Skeletal muscle tissue (tissue), 4 donors: Measurements from ENCODE around the gene PROX1. TPM values are rescaled to one million over a fixed set of nuclear protein-coding genes. Genes with fewer than 3 reads are reported as not detected.

Experiments used
- H3K27ac ChIP-seq: one replicate; pipeline ENCODE4 v1.7.0; 2013; ENCODE audit warnings: mild to moderate bottlenecking, low read depth, low read length, inconsistent platforms
- H3K27me3 ChIP-seq, 3 donors: one replicate each; pipeline ENCODE4 v1.7.0; 2013; ENCODE audit warnings: low read length in 3 of 3; ENCODE audit not compliant: control insufficient read depth in 3 of 3, insufficient read depth in 3 of 3
- H3K36me3 ChIP-seq, 3 donors: one replicate each; pipeline ENCODE4 v1.7.0; 2013; ENCODE audit warnings: low read length in 3 of 3; ENCODE audit not compliant: control insufficient read depth in 3 of 3, insufficient read depth in 3 of 3
- H3K4me1 ChIP-seq, 3 donors: one replicate each; pipeline ENCODE4 v1.7.0; 2013; ENCODE audit warnings: low read length in 3 of 3, mild to moderate bottlenecking in 3 of 3; ENCODE audit not compliant: control insufficient read depth in 3 of 3, insufficient read depth in 3 of 3
- H3K4me3 ChIP-seq, 3 donors: one replicate each; pipeline ENCODE4 v1.7.0; 2013; ENCODE audit warnings: low read length in 3 of 3
- H3K9ac ChIP-seq, 3 donors: one replicate each; pipeline ENCODE4 v1.7.0; 2013; ENCODE audit warnings: low read length in 3 of 3, mild to moderate bottlenecking in 3 of 3, moderate library complexity in 2 of 3, low read depth in 1 of 3
- H3K9me3 ChIP-seq, 3 donors: one replicate each; pipeline ENCODE4 v1.7.0; 2013; ENCODE audit warnings: low read length in 3 of 3; ENCODE audit not compliant: control insufficient read depth in 3 of 3
- total RNA-seq: library from RNA; depleted of rRNA; stranded (reverse); fragments of >200 nt; gene quantifications from one replicate; pipeline ENCODE4 v1.2.3, GENCODE V29; 2014
- donor health status: Osteomylitis.

The PROX1 gene
- total RNA-seq, 1 donor from 2014 or later, result 6.3 TPM

DNA sequence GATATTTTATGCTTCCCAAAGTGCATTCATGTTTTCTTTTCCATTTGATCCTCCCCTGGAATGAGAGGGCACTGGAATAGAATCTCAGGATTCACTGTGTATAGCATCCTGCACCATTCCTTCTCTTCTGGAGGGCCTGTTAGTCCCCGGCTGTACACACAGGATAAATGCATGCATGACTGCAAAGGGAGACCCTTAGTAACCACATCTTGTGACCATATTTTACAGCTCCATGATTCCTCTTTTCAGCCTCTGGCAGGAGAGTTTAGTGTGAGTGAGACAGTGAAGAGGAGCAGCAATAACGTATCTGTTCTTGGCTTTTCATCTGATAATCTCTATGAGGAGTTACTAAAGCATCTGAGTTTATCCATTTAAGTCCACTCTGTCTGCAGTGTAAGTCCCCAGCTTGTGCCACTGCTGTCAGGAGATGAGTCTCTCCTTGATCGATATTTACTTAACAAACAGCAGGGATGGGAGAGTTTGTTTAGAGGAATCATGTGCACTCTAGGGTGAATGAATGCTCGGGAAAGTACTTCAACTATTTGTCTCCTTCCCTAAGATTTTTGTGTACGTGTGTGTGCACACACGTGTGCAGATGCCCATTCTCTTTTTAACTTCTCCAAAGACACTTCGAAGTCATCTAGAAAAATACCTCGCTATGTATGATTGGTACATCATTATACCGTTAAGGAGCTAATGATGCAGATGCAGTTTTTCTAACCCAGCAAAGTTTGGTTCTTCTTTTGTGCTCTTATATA is 41.1 kb downstream of the PROX1 start:
- Histone ChIP-seq H3K27ac (peak overlapping the region; percentile 92), H3K4me1 (peaks cover 3 to 20% (median 9%) of the 10 kb centered on the region in 3 donors), H3K4me3 (no peak overlapping the region), H3K27me3 (no peaks in the 10 kb centered on the region), H3K9me3 (no peaks in the 10 kb centered on the region), H3K9ac (peak overlapping the region in 2 of 3 donors; percentile 27 to 58), H3K36me3 (no peaks in the 10 kb centered on the region)

DNA sequence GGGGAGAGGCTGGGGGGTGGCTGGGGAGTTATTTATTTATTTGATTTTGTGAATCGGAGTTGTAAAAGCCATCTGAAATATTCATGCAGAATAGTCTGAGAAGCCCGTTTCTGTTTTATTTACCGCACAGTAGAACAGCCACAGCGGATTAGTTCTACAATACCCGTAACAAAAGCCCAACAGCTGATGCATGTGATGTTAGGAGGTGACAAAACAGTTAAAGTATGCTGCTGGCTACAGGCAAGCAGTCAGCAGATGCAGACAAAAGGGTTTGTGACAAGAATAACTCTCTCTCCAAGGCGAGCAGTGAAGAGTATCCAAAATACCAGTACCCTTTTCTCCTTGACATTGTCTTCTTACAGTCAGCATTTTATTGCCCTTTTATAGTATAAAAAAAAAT is 42.0 kb downstream of the PROX1 start:
- peaks cover 3 to 20% (median 9%) of the 10 kb centered on the region in 3 donors for H3K4me1 ChIP-seq
- no peaks in the 10 kb centered on the region for H3K36me3 ChIP-seq
- H3K27ac ChIP-seq, result peak overlapping the region; percentile 92
- no peak overlapping the region for H3K4me3 ChIP-seq
- no peaks in the 10 kb centered on the region for H3K27me3 ChIP-seq
- H3K9ac ChIP-seq, result peak overlapping the region in 2 of 3 donors; percentile 27 to 71
- no peaks in the 10 kb centered on the region for H3K9me3 ChIP-seq

DNA sequence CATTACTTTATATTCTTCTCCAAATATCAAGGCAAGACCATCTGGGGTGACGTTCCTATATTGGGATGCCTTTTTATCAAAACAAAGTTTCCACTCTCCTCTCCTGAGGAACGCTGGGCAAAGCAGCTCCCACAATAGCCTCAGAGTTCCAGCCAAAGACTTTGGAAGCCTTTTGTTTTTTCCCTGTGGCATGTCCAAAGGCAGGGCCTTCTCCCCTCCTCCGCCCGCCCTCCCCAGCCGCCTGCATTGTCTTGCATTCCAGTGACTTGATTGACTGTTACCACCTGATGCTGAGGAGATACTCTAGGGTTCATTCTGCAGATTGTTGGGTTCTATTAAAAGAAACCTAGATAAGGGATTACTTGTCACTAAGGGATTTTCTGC is 43.5 kb downstream of the PROX1 start:
- Histone ChIP-seq H3K4me1 (peaks cover 3 to 20% (median 9%) of the 10 kb centered on the region in 3 donors), H3K27me3 (no peaks in the 10 kb centered on the region), H3K4me3 (no peak overlapping the region), H3K9me3 (no peaks in the 10 kb centered on the region), H3K36me3 (no peaks in the 10 kb centered on the region), H3K27ac (peak overlapping the region; percentile 92), H3K9ac (peak overlapping the region in 1 of 3 donors; percentile 71)

DNA sequence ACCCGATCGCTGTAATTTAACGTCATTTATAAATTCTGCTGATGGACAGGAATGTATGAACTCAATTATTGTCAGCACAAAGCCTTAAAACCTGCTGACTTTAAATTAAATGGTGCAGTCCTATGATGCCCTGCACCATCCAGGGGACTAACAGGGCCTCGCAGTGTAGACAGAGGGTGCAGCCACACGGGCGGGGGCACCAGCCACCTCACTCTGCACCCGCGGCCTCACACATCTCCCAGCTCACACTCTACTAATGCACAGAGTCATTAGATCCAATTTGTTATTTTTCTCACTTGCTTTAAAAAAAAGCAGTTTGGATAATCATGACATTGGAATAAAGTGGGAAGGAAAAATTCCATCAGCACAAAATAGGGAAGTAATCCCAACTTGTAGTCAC is 49.7 kb downstream of the PROX1 start:
- Histone ChIP-seq H3K9ac (no peak overlapping the region), H3K9me3 (no peaks in the 10 kb centered on the region), H3K4me1 (no peaks in the 10 kb centered on the region), H3K4me3 (no peak overlapping the region), H3K27me3 (no peaks in the 10 kb centered on the region), H3K36me3 (no peaks in the 10 kb centered on the region), H3K27ac (no peak overlapping the region)

DNA sequence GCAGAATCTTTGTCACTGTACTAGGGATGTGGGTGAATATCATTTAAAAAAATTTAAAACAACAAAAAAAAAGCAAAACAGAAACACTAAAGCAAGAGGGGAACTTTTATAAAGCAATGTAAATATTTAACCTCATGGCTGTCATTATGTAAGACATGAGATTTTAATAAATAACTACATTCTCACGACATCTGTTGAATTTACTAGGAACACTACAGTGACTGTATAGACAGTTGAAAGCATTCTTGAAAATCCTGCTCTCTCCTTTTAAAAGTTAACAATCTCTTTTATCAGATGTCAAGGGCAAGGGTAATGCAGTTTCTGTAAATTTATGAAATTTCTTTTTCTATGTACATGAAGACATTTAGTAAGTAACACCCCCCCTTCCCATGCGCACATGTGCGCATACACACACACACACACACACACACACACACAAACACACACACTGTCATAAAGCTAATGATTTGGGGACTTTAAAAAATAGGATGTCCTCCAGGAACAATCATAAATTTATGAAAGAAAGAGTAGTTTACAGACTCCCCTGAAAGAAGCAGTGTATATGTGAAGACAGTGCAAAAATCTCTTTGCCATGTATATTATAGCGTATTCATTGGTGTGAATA is 51.7 kb downstream of the PROX1 start:
- no peaks in the 10 kb centered on the region for H3K27me3 ChIP-seq
- peaks cover 0 to 3% (median 0%) of the 10 kb centered on the region in 3 donors for H3K4me1 ChIP-seq
- no peak overlapping the region for H3K27ac ChIP-seq
- H3K9ac ChIP-seq, result no peak overlapping the region
- no peaks in the 10 kb centered on the region for H3K36me3 ChIP-seq
- H3K4me3 ChIP-seq, result no peak overlapping the region
- H3K9me3 ChIP-seq, result no peaks in the 10 kb centered on the region

DNA sequence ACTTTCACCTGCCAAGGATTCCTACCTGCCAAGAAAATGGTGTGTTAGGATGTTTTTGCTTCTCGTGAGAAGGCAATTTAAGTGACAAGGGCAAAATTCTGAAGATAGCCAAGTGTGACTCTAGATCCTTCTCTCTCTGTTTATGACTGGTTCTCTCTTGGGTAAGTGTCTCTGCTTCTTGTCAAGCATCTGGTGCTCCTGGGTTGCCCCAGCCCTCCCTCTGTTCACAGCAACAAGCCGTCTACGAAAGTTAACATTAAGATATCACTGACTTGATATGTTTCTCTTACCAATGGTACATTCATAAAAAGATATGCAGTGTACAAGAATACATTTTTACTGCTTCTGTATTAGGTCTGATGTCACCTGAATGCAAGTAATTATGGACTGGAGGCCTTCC is 55.4 kb downstream of the PROX1 start:
- Histone ChIP-seq H3K27me3 (no peaks in the 10 kb centered on the region), H3K9me3 (no peaks in the 10 kb centered on the region), H3K9ac (no peak overlapping the region), H3K27ac (no peak overlapping the region), H3K4me1 (peaks cover 0 to 3% (median 0%) of the 10 kb centered on the region in 3 donors), H3K4me3 (no peak overlapping the region), H3K36me3 (no peaks in the 10 kb centered on the region)

DNA sequence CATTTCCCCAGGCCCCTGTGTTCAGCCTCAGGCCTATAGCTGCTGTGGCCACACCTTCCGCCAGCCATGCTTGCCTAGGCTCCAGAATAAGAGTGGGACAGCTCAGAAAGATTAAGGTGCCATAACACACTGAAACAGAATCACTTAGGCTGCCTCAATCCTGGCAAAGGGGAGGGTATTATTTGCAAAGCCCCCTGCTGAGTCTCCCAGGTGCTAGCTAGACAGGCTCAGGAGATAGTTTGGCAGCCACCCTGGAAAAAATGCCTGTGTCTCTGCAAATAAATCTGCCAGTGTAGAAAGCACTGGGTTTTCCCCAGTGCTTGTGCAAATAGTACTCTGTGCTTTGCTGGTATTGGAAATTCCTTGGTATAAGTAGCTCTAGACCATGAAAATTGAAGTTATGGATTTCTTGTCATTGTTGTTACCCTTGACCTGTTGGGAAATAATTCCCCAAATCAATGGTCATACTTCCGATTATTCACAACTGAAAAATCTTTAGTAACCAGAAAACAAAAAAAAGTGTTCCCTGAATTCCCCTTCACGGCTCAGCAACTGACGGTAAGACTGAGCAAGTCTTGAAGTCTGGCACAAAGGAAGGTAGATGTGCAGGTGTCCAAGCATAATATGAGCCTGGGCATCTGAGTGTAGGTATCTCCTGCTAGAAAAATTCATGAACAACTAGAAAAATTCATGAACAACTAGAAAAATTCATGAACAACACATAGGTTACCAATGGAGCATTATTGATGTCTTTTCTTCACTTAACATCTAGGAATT is 56.9 kb downstream of the PROX1 start:
- no peaks in the 10 kb centered on the region for H3K27me3 ChIP-seq
- no peak overlapping the region for H3K9ac ChIP-seq
- H3K36me3 ChIP-seq, result no peaks in the 10 kb centered on the region
- H3K27ac ChIP-seq, result no peak overlapping the region
- H3K9me3 ChIP-seq, result peaks cover 0 to 2% (median 0%) of the 10 kb centered on the region in 3 donors
- H3K4me3 ChIP-seq, result no peak overlapping the region
- H3K4me1 ChIP-seq, result peaks cover 0 to 3% (median 0%) of the 10 kb centered on the region in 3 donors

DNA sequence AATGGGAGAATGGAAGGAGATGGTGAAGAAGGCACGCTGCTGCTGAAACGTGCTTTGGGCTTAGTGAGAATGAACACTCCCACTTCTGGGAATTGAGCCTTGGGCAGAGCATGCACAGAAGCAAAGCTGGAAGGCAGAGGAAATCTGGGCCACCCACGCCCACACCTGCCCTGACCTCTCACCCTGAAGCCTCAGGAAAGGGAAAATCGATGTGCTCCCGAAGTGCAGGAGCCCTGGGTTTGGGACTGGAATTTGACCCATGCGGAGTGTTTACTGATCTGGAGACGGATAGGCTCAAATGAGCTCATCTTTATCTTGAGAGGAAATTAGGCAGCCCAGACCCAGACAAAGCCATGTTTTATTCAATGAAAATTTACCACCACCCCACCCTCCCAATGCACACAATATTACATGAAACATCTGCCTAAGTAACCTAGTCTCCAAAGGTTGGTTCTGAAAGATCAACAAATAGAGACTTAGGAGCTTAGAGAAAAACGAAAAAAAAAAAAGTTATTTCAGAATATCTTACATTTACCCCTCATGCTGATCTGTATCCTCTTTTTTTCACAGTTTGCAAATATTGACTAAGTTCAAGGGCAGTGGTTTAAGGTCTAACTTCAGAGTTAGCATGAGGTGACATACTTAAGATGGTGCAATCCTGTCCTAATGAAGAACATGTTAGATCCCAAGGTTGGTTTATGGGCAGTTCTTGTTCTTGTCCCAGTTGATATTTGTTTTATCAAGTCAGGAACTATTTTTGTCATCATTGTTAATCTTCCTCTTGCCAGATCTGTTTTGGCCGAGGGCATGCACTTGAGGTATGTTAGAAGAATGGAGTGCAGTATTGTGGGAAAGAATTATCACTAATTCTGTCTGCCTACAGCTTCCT is 63.0 kb downstream of the PROX1 start:
- Histone ChIP-seq H3K27ac (no peak overlapping the region), H3K4me1 (peaks cover 0 to 4% (median 2%) of the 10 kb centered on the region in 3 donors), H3K27me3 (no peaks in the 10 kb centered on the region), H3K4me3 (no peak overlapping the region), H3K9me3 (peaks cover 0 to 2% (median 0%) of the 10 kb centered on the region in 3 donors), H3K36me3 (no peaks in the 10 kb centered on the region), H3K9ac (no peak overlapping the region)

DNA sequence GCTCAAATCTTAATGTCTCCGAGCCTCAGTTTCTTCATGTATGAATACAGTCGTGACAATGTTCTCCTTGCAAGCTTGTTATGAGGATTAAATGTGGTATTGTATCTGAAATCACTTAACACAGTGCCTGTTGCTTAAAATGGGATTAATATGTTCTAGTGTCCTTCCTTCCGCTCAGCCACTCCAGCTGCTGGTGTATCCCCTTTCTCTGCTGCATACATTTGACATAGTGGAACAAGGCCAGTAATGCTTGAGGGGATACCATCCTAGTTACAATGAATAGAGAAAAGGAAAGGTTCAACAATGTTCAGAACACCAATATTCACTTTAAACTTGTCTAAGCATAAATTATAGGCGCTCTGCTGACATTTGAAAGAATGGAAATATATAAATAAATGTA is 64.0 kb downstream of the PROX1 start:
- Histone ChIP-seq H3K4me3 (no peak overlapping the region), H3K27me3 (no peaks in the 10 kb centered on the region), H3K27ac (no peak overlapping the region)

More for the DNA sequence above, 64.0 kb downstream of the PROX1 start:
- peaks cover 0 to 2% (median 0%) of the 10 kb centered on the region in 3 donors for H3K9me3 ChIP-seq
- no peaks in the 10 kb centered on the region for H3K36me3 ChIP-seq
- no peak overlapping the region for H3K9ac ChIP-seq
- H3K4me1 ChIP-seq, result peaks cover 0 to 4% (median 2%) of the 10 kb centered on the region in 3 donors
